H9 (cell line): Measurements from ENCODE around the gene ACAP1. TPM values are rescaled to one million over a fixed set of nuclear protein-coding genes. Genes with fewer than 3 reads are reported as not detected.
"Not testable (repeated sequence)": the region's sequence is repeated elsewhere in the genome, so short reads cannot be mapped to it uniquely, and the experiment has no call there.

Experiments
- DNase-seq: peaks from one replicate; pipeline ENCODE4 v3.0.0-alpha.2; 2017
- H2AFZ ChIP-seq: one replicate; pipeline ENCODE4 v1.6.1; 2013; ENCODE audit warnings: mild to moderate bottlenecking, low read length, control low read depth, moderate library complexity
- H2AK5ac ChIP-seq: 2 replicates; pipeline ENCODE4 v1.6.1; 2013; ENCODE audit warnings: low read length, control low read depth, mixed read lengths; ENCODE audit not compliant: insufficient read length
- H2BK120ac ChIP-seq: one replicate; pipeline ENCODE4 v1.6.1; 2013; ENCODE audit warnings: low read depth, mild to moderate bottlenecking, low read length, control low read depth, inconsistent platforms; ENCODE audit not compliant: poor library complexity, severe bottlenecking
- H2BK12ac ChIP-seq: 2 replicates; pipeline ENCODE4 v1.6.1; 2013; ENCODE audit warnings: low read length, control low read depth, mixed read lengths, low read depth; ENCODE audit not compliant: insufficient read length
- H2BK15ac ChIP-seq: 2 replicates; pipeline ENCODE4 v1.6.1; 2013; ENCODE audit warnings: low read depth, low read length, control low read depth
- H2BK20ac ChIP-seq: one replicate; pipeline ENCODE4 v1.6.1; 2013; ENCODE audit warnings: low read depth, mild to moderate bottlenecking, low read length, control low read depth, inconsistent platforms; ENCODE audit not compliant: poor library complexity, severe bottlenecking
- H2BK5ac ChIP-seq: 2 replicates; pipeline ENCODE4 v1.6.1; 2013; ENCODE audit warnings: low read length, control low read depth, mixed read lengths; ENCODE audit not compliant: insufficient read length
- H3K14ac ChIP-seq: 2 replicates; pipeline ENCODE4 v1.6.1; 2013; ENCODE audit warnings: low read length, control low read depth; ENCODE audit not compliant: insufficient read depth
- H3K18ac ChIP-seq: 2 replicates; pipeline ENCODE4 v1.6.1; 2013; ENCODE audit warnings: low read depth, mild to moderate bottlenecking, mixed read lengths, low read length, control low read depth; ENCODE audit not compliant: insufficient read length
- H3K23ac ChIP-seq: 2 replicates; pipeline ENCODE4 v1.6.1; 2013; ENCODE audit warnings: low read length, control low read depth, mixed read lengths, low read depth; ENCODE audit not compliant: insufficient read length
- H3K23me2 ChIP-seq: 2 replicates; pipeline ENCODE4 v1.6.1; 2013; ENCODE audit warnings: low read depth, mild to moderate bottlenecking, mixed read lengths, low read length, control low read depth; ENCODE audit not compliant: insufficient read length, poor library complexity, severe bottlenecking
- H3K27ac ChIP-seq: 2 replicates; pipeline ENCODE4 v1.5.1; 2013; ENCODE audit warnings: low read length, control low read depth, mixed read lengths, low read depth; ENCODE audit not compliant: insufficient read length
- H3K27me3 ChIP-seq: 2 replicates; pipeline ENCODE4 v1.6.1; 2013; ENCODE audit warnings: low read length, control low read depth, inconsistent platforms; ENCODE audit not compliant: insufficient read depth
- H3K4ac ChIP-seq: 2 replicates; pipeline ENCODE4 v1.6.1; 2013; ENCODE audit warnings: low read depth, mild to moderate bottlenecking, control low read depth, inconsistent platforms, low read length, moderate library complexity
- H3K4me1 ChIP-seq: 2 replicates; pipeline ENCODE4 v1.6.1; 2013; ENCODE audit warnings: low read length, control low read depth, inconsistent platforms; ENCODE audit not compliant: insufficient read depth
- H3K4me2 ChIP-seq: 2 replicates; pipeline ENCODE4 v1.6.1; 2013; ENCODE audit warnings: low read length, control low read depth, mixed read lengths; ENCODE audit not compliant: insufficient read length, insufficient read depth
- H3K56ac ChIP-seq: 2 replicates; pipeline ENCODE4 v1.6.1; 2013; ENCODE audit warnings: low read depth, mild to moderate bottlenecking, mixed read lengths, low read length, control low read depth; ENCODE audit not compliant: insufficient read length
- H3K79me1 ChIP-seq: 2 replicates; pipeline ENCODE4 v1.6.1; 2013; ENCODE audit warnings: low read depth, mild to moderate bottlenecking, moderate library complexity, low read length, control low read depth, inconsistent platforms; ENCODE audit not compliant: insufficient read depth, poor library complexity, severe bottlenecking
- H3K79me2 ChIP-seq: 2 replicates; pipeline ENCODE4 v1.6.1; 2013; ENCODE audit warnings: low read length, control low read depth, inconsistent platforms; ENCODE audit not compliant: insufficient read depth
- H3K9ac ChIP-seq: 2 replicates; pipeline ENCODE4 v1.6.1; 2013; ENCODE audit warnings: low read length, control low read depth, mixed read lengths; ENCODE audit not compliant: insufficient read length; ENCODE audit errors: extremely low read depth
- H3K9me3 ChIP-seq: one replicate; pipeline ENCODE4 v1.6.1; 2013; ENCODE audit warnings: low read depth, low read length, inconsistent platforms; ENCODE audit not compliant: control insufficient read depth
- H3T11ph ChIP-seq: one replicate; pipeline ENCODE4 v1.6.1; 2013; ENCODE audit warnings: mild to moderate bottlenecking, low read length, control low read depth, inconsistent platforms
- H4K20me1 ChIP-seq: one replicate; pipeline ENCODE4 v1.6.1; 2013; ENCODE audit not compliant: control insufficient read depth, insufficient read length, insufficient read depth
- H4K5ac ChIP-seq: 2 replicates; pipeline ENCODE4 v1.6.1; 2013; ENCODE audit warnings: low read depth, mild to moderate bottlenecking, mixed read lengths, low read length, control low read depth; ENCODE audit not compliant: insufficient read length
- H4K8ac ChIP-seq: replicated peaks from 2 replicates; pipeline ENCODE4 v1.6.1; 2013; ENCODE audit warnings: low read length, control low read depth, mixed read lengths, low read depth; ENCODE audit not compliant: insufficient read length
- H4K91ac ChIP-seq: 2 replicates; pipeline ENCODE4 v1.6.1; 2013; ENCODE audit warnings: low read depth, mild to moderate bottlenecking, moderate library complexity, mixed read lengths, low read length, control low read depth; ENCODE audit not compliant: insufficient read length
- H3K27ac Mint-ChIP-seq, 3 experiments: 2 replicates in 2 of 3; 3 replicates in 1 of 3; pipeline ENCODE4 v1.8.0; 2020 to 2021; ENCODE audit warnings: mixed read lengths in 3 of 3, mild to moderate bottlenecking in 1 of 3, moderate library complexity in 1 of 3
- H3K27me3 Mint-ChIP-seq: 2 replicates; pipeline ENCODE4 v1.8.0; 2021; ENCODE audit warnings: low read depth, mild to moderate bottlenecking, moderate library complexity, mixed read lengths
- H3K36me3 Mint-ChIP-seq, 3 experiments: 2 replicates in 2 of 3; 3 replicates in 1 of 3; pipeline ENCODE4 v1.8.0; 2020 to 2021; ENCODE audit warnings: low read depth in 3 of 3, mixed read lengths in 3 of 3; ENCODE audit not compliant: insufficient read depth in 1 of 3
- H3K4me1 Mint-ChIP-seq, 2 experiments: 2 replicates each; pipeline ENCODE4 v1.8.0; 2020; ENCODE audit warnings: mixed read lengths in 2 of 2
- H3K4me3 Mint-ChIP-seq, 2 experiments: 2 replicates in 1 of 2; 3 replicates in 1 of 2; pipeline ENCODE4 v1.8.0; 2020 to 2021; ENCODE audit warnings: mild to moderate bottlenecking in 2 of 2, mixed read lengths in 2 of 2, moderate library complexity in 1 of 2
- H3K9me3 Mint-ChIP-seq, 2 experiments: 2 replicates in 1 of 2; 3 replicates in 1 of 2; pipeline ENCODE4 v1.8.0; 2020; ENCODE audit warnings: mild to moderate bottlenecking in 2 of 2, mixed read lengths in 2 of 2, moderate library complexity in 1 of 2
- CTCF ChIP-seq: fragments of 200-600 bp; sonication (generic); conservative IDR thresholded peaks from 3 replicates; pipeline ENCODE4 v1.8.0; 2021; ENCODE audit warnings: antibody characterized with exemption, mild to moderate bottlenecking
- WGBS: extraction: QIAGEN DNeasy Blood & Tissue Kit; methylation state at CpG from one replicate; pipeline ENCODE4 v1.1.7; 2013; ENCODE audit warnings: missing lambda C conversion rate, low lambda C conversion rate, mixed read lengths; ENCODE audit not compliant: insufficient read length; ENCODE audit errors: extremely low coverage; 5-methylcytosine and 5-hydroxymethylcytosine counted together
- total RNA-seq: library from RNA; stranded (reverse); gene quantifications from 2 replicates; pipeline ENCODE4 v1.2.1, GENCODE V29; 2021

ACAP1 gene
- total RNA-seq, 1 experiment from 2014 or later, result 18.2 TPM

- H3K18ac ChIP-seq, result no peak overlapping the region
- H3K23ac ChIP-seq, result no peak overlapping the region
- H4K91ac ChIP-seq, result no peak overlapping the region
- Mint-ChIP-seq H3K4me1 (peaks cover 9 to 14% of the 10 kb centered on the region in 2 experiments), H3K36me3 (no peaks in the 10 kb centered on the region), H3K27ac (no peak overlapping the region), H3K27me3 (peaks cover 6% of the 10 kb centered on the region; the same call in 1 of the 2 replicates), H3K4me3 (no peak overlapping the region), H3K9me3 (no peaks in the 10 kb centered on the region)
- no peak overlapping the region for H2AFZ ChIP-seq
- no peak overlapping the region for H2BK120ac ChIP-seq
- H2AK5ac ChIP-seq, result no peak overlapping the region
- WGBS, result no CpG with 5 or more reads among the region's 6 CpGs
- no peak for TF ChIP-seq CTCF
- no peak overlapping the region for H3K9ac ChIP-seq
- DNase-seq, result no peak
- no peaks in the 10 kb centered on the region for H3K9me3 ChIP-seq
- no peak overlapping the region for H3K14ac ChIP-seq
- H2BK5ac ChIP-seq, result no peak overlapping the region
- no peak overlapping the region for H3K4ac ChIP-seq
- no peak overlapping the region for H3K56ac ChIP-seq
- H3T11ph ChIP-seq, result no peak overlapping the region
- no peak overlapping the region for H4K8ac ChIP-seq
- H2BK20ac ChIP-seq, result no peak overlapping the region
- no peaks in the 10 kb centered on the region for H3K27me3 ChIP-seq
- H2BK12ac ChIP-seq, result no peak overlapping the region
- H4K20me1 ChIP-seq, result no peaks in the 10 kb centered on the region
- H2BK15ac ChIP-seq, result no peak overlapping the region
- no peak overlapping the region for H3K4me2 ChIP-seq
- H4K5ac ChIP-seq, result no peak overlapping the region
- H3K4me1 ChIP-seq, result peaks cover 5% of the 10 kb centered on the region; the same call in 1 of the 2 replicates
- no peak overlapping the region for H3K27ac ChIP-seq
- no peaks in the 10 kb centered on the region for H3K79me1 ChIP-seq
- H3K23me2 ChIP-seq, result no peaks in the 10 kb centered on the region
- no peaks in the 10 kb centered on the region for H3K79me2 ChIP-seq
Measured at GRCh38 chr17:7363311-7363710, 27.0 kb downstream of the ACAP1 start.

GRCh38 chr17:7365963-7366362, 29.6 kb downstream of the ACAP1 start:
- not testable (repeated sequence) for H3K4me3 Mint-ChIP-seq, H3K14ac ChIP-seq, H2AFZ ChIP-seq, H2BK5ac ChIP-seq, H3K36me3 Mint-ChIP-seq, H4K91ac ChIP-seq, H3K23me2 ChIP-seq, H3K23ac ChIP-seq, H3K9ac ChIP-seq, H3K18ac ChIP-seq, H4K20me1 ChIP-seq, H4K5ac ChIP-seq, H3K56ac ChIP-seq, DNase-seq, H2BK120ac ChIP-seq, H3K4ac ChIP-seq, H2AK5ac ChIP-seq, H2BK12ac ChIP-seq, H4K8ac ChIP-seq, H3T11ph ChIP-seq, H3K4me2 ChIP-seq, H3K27ac Mint-ChIP-seq, H3K9me3 ChIP-seq, H3K4me1 ChIP-seq, H3K79me1 ChIP-seq, H3K9me3 Mint-ChIP-seq, H3K79me2 ChIP-seq, H3K27me3 ChIP-seq, H3K27me3 Mint-ChIP-seq, H2BK20ac ChIP-seq, H2BK15ac ChIP-seq, H3K27ac ChIP-seq
- no CpG with 5 or more reads among the region's 7 CpGs for WGBS
- H3K4me1 Mint-ChIP-seq, result peaks cover 11 to 24% of the 10 kb centered on the region in 2 experiments
